Stimulated activated effector memory CD8-positive, alpha-beta T cell treated with anti-CD3 and anti-CD28 coated beads, Interleukin-12 subunit alpha, Interleukin-12 subunit beta, amount 100 ng/mL, for 72 hours (primary cell): Measurements from ENCODE around the gene KDM4C.

ENCODE experiments used
- ATAC-seq: fragments of 150-1000 bp; cut with Tn5 transposase; 2 replicates; pipeline ENCODE4 v1.10.0; 2021
- DNase-seq, 2 donors: peaks; one replicate each; pipeline ENCODE4 v3.0.0; 2021 to 2022; ENCODE audit warnings: low spot score in 2 of 2
- H3K27ac Mint-ChIP-seq: one replicate; pipeline ENCODE4 v1.8.0; 2022; ENCODE audit warnings: mild to moderate bottlenecking, mixed read lengths
- H3K36me3 Mint-ChIP-seq: one replicate; pipeline ENCODE4 v1.8.0; 2022; ENCODE audit warnings: mild to moderate bottlenecking, mixed read lengths
- H3K4me1 Mint-ChIP-seq: one replicate; pipeline ENCODE4 v1.8.0; 2022; ENCODE audit warnings: mixed read lengths
- H3K4me3 Mint-ChIP-seq: one replicate; pipeline ENCODE4 v1.8.0; 2022; ENCODE audit warnings: mild to moderate bottlenecking, mixed read lengths
- H3K9me3 Mint-ChIP-seq: one replicate; pipeline ENCODE4 v1.8.0; 2022; ENCODE audit warnings: mixed read lengths

KDM4C gene

GRCh38 chr9:7185612-7186011 is 427.8 kb downstream of the KDM4C start:
- no peak overlapping the region for H3K27ac Mint-ChIP-seq
- no peaks in the 10 kb centered on the region for H3K36me3 Mint-ChIP-seq
- H3K9me3 Mint-ChIP-seq = peaks cover 15% of the 10 kb centered on the region
- H3K4me3 Mint-ChIP-seq = no peak overlapping the region
- DNase-seq = no peak
- ATAC-seq = no peak
- H3K4me1 Mint-ChIP-seq = no peaks in the 10 kb centered on the region

GRCh38 chr9:7186175-7186574 is 428.4 kb downstream of the KDM4C start:
- ATAC-seq (no peak), DNase-seq (no peak)
- Mint-ChIP-seq H3K4me3 (no peak overlapping the region), H3K9me3 (peaks cover 19% of the 10 kb centered on the region), H3K27ac (no peak overlapping the region), H3K4me1 (no peaks in the 10 kb centered on the region), H3K36me3 (no peaks in the 10 kb centered on the region)

- Mint-ChIP-seq H3K4me1 (no peaks in the 10 kb centered on the region), H3K27ac (no peak overlapping the region), H3K4me3 (no peak overlapping the region), H3K9me3 (peaks cover 4% of the 10 kb centered on the region), H3K36me3 (no peaks in the 10 kb centered on the region)
- DNase-seq (no peak), ATAC-seq (no peak)
Observed at GRCh38 chr9:7192266-7192665, 434.5 kb downstream of the KDM4C start.

- Mint-ChIP-seq H3K9me3 (peaks cover 4% of the 10 kb centered on the region), H3K27ac (no peak overlapping the region), H3K36me3 (no peaks in the 10 kb centered on the region), H3K4me3 (no peak overlapping the region), H3K4me1 (no peaks in the 10 kb centered on the region)
- no peak for DNase-seq
- ATAC-seq = no peak
Observed at GRCh38 chr9:7195526-7195925, 437.8 kb downstream of the KDM4C start.

GRCh38 chr9:7196467-7196866 is 438.7 kb downstream of the KDM4C start:
- H3K36me3 Mint-ChIP-seq = no peaks in the 10 kb centered on the region
- DNase-seq (no peak), ATAC-seq (no peak)
- no peaks in the 10 kb centered on the region for H3K9me3 Mint-ChIP-seq
- no peaks in the 10 kb centered on the region for H3K4me1 Mint-ChIP-seq
- H3K4me3 Mint-ChIP-seq = no peak overlapping the region
- no peak overlapping the region for H3K27ac Mint-ChIP-seq

- ATAC-seq (no peak), DNase-seq (no peak)
- Mint-ChIP-seq H3K4me1 (no peaks in the 10 kb centered on the region), H3K27ac (no peak overlapping the region), H3K36me3 (no peaks in the 10 kb centered on the region), H3K9me3 (no peaks in the 10 kb centered on the region), H3K4me3 (no peak overlapping the region)
Observed at GRCh38 chr9:7201196-7201595, 443.4 kb downstream of the KDM4C start.

- DNase-seq = no peak
- H3K36me3 Mint-ChIP-seq = no peaks in the 10 kb centered on the region
Observed at GRCh38 chr9:7205806-7206205, 448.0 kb downstream of the KDM4C start.

GRCh38 chr9:7206221-7206758 is 448.5 kb downstream of the KDM4C start:
- no peaks in the 10 kb centered on the region for H3K9me3 Mint-ChIP-seq
- H3K36me3 Mint-ChIP-seq = no peaks in the 10 kb centered on the region
- no peak for ATAC-seq
- H3K4me3 Mint-ChIP-seq = no peak overlapping the region
- DNase-seq = no peak
- H3K4me1 Mint-ChIP-seq = no peaks in the 10 kb centered on the region
- H3K27ac Mint-ChIP-seq = no peak overlapping the region

More at GRCh38 chr9:7205806-7206205, 448.0 kb downstream of the KDM4C start:
- ATAC-seq = no peak
- no peaks in the 10 kb centered on the region for H3K4me1 Mint-ChIP-seq
- H3K4me3 Mint-ChIP-seq = no peak overlapping the region
- H3K27ac Mint-ChIP-seq = no peak overlapping the region
- no peaks in the 10 kb centered on the region for H3K9me3 Mint-ChIP-seq

GRCh38 chr9:7209016-7209715 is 451.4 kb downstream of the KDM4C start:
- no peak overlapping the region for H3K4me3 Mint-ChIP-seq
- no peak for ATAC-seq
- H3K36me3 Mint-ChIP-seq = no peaks in the 10 kb centered on the region
- DNase-seq = no peak
- H3K4me1 Mint-ChIP-seq = no peaks in the 10 kb centered on the region
- no peak overlapping the region for H3K27ac Mint-ChIP-seq
- H3K9me3 Mint-ChIP-seq = no peaks in the 10 kb centered on the region

- H3K36me3 Mint-ChIP-seq = no peaks in the 10 kb centered on the region
- no peaks in the 10 kb centered on the region for H3K9me3 Mint-ChIP-seq
- H3K4me3 Mint-ChIP-seq = no peak overlapping the region
- ATAC-seq = no peak
- DNase-seq = no peak
- H3K4me1 Mint-ChIP-seq = no peaks in the 10 kb centered on the region
- no peak overlapping the region for H3K27ac Mint-ChIP-seq
Observed at GRCh38 chr9:7209990-7210389, 452.2 kb downstream of the KDM4C start.

- ATAC-seq (no peak), DNase-seq (no peak)
- Mint-ChIP-seq H3K27ac (no peak overlapping the region), H3K4me1 (peaks cover 2% of the 10 kb centered on the region), H3K4me3 (no peak overlapping the region), H3K36me3 (no peaks in the 10 kb centered on the region), H3K9me3 (no peaks in the 10 kb centered on the region)
Observed at GRCh38 chr9:7210854-7211637, 453.3 kb downstream of the KDM4C start.

GRCh38 chr9:7211657-7212056 is 453.9 kb downstream of the KDM4C start:
- no peak for ATAC-seq
- Mint-ChIP-seq H3K36me3 (no peaks in the 10 kb centered on the region), H3K4me1 (peaks cover 8% of the 10 kb centered on the region), H3K4me3 (no peak overlapping the region), H3K27ac (no peak overlapping the region), H3K9me3 (no peaks in the 10 kb centered on the region)
- DNase-seq = no peak

GRCh38 chr9:7212101-7212500 is 454.3 kb downstream of the KDM4C start:
- no peak for ATAC-seq
- peaks cover 9% of the 10 kb centered on the region for H3K4me1 Mint-ChIP-seq
- DNase-seq = no peak
- H3K9me3 Mint-ChIP-seq = peaks cover 1% of the 10 kb centered on the region
- no peaks in the 10 kb centered on the region for H3K36me3 Mint-ChIP-seq
- no peak overlapping the region for H3K27ac Mint-ChIP-seq
- H3K4me3 Mint-ChIP-seq = no peak overlapping the region

- Mint-ChIP-seq H3K4me1 (peaks cover 9% of the 10 kb centered on the region), H3K27ac (no peak overlapping the region), H3K9me3 (peaks cover 12% of the 10 kb centered on the region), H3K4me3 (no peak overlapping the region), H3K36me3 (no peaks in the 10 kb centered on the region)
- no peak for DNase-seq
- ATAC-seq = peak; percentile 76
Observed at GRCh38 chr9:7216004-7216841, 458.4 kb downstream of the KDM4C start.

GRCh38 chr9:7223981-7224380 is 466.2 kb downstream of the KDM4C start:
- no peak for DNase-seq
- no peaks in the 10 kb centered on the region for H3K36me3 Mint-ChIP-seq

More at GRCh38 chr9:7223981-7224380, 466.2 kb downstream of the KDM4C start:
- Mint-ChIP-seq H3K27ac (no peak overlapping the region), H3K4me3 (no peak overlapping the region), H3K4me1 (no peaks in the 10 kb centered on the region), H3K9me3 (peaks cover 2% of the 10 kb centered on the region)
- no peak for ATAC-seq
